ENCODE results near the gene NKAPL. TPM values are rescaled to one million over a fixed set of nuclear protein-coding genes. Genes with fewer than 3 reads are reported as not detected.

Gene NKAPL
- polyA plus RNA-seq, 1 donor (not counting 4 experiments of a cell fraction or from before 2014, with no cell fraction given) = 0.35 TPM

GRCh38 chr6:28266563-28266961 is 7.5 kb downstream of the NKAPL start:
- dilution Hi-C loops (cut with MboI; ENCODE audit: extremely low pct_ligation_motif_present, low sequenced_read_pairs) = no loop called here
- H3K9ac ChIP-seq (ENCODE audit: control insufficient read depth, extremely low read depth, insufficient read depth, low read length) = peak overlapping the region; percentile 84
- peak overlapping the region; percentile 94 for H2AFZ ChIP-seq (ENCODE audit: control insufficient read depth, low read length)
- peak overlapping the region; percentile 71 to 85 (median 84) for H3K4me3 ChIP-seq (ENCODE audit: control insufficient read depth in 2 of 3, extremely low read depth in 1 of 3, insufficient read depth in 2 of 3, low read depth in 1 of 3, low read length in 3 of 3)
- peak overlapping the region; percentile 95 for H3K4me2 ChIP-seq (ENCODE audit: control insufficient read depth, extremely low read depth, insufficient read depth, low read depth, low read length)
- H4K20me1 ChIP-seq (ENCODE audit: control insufficient read depth, extremely low read depth, insufficient read depth, low read length) = no peaks in the 10 kb centered on the region
- no peak for TF ChIP-seq EZH2 (IDR thresholded peaks at IDR 0.05; ENCODE audit: low read length)
- TF ChIP-seq, protein P1, sequence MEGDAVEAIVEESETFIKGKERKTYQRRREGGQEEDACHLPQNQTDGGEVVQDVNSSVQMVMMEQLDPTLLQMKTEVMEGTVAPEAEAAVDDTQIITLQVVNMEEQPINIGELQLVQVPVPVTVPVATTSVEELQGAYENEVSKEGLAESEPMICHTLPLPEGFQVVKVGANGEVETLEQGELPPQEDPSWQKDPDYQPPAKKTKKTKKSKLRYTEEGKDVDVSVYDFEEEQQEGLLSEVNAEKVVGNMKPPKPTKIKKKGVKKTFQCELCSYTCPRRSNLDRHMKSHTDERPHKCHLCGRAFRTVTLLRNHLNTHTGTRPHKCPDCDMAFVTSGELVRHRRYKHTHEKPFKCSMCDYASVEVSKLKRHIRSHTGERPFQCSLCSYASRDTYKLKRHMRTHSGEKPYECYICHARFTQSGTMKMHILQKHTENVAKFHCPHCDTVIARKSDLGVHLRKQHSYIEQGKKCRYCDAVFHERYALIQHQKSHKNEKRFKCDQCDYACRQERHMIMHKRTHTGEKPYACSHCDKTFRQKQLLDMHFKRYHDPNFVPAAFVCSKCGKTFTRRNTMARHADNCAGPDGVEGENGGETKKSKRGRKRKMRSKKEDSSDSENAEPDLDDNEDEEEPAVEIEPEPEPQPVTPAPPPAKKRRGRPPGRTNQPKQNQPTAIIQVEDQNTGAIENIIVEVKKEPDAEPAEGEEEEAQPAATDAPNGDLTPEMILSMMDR (optimal IDR thresholded peaks at IDR 0.05 in 1 of 3, IDR thresholded peaks at IDR 0.05 in 1 of 3, conservative IDR thresholded peaks at IDR 0.05 in 1 of 3; ENCODE audit: extremely low read depth in 1 of 3, insufficient read depth in 2 of 3, low read length in 3 of 3) = no peak
- peaks cover 9% of the 10 kb centered on the region for H3K79me2 ChIP-seq (ENCODE audit: control insufficient read depth, insufficient read depth, low read length)
- no peak for FAIRE-seq
- H3K4me1 ChIP-seq (ENCODE audit: control insufficient read depth, extremely low read depth, insufficient read depth, low read length) = peaks cover 9% of the 10 kb centered on the region
- H3K36me3 ChIP-seq (ENCODE audit: control insufficient read depth in 2 of 2, extremely low read depth in 1 of 2, insufficient read depth in 2 of 2, low read length in 2 of 2) = peaks cover 0 to 4% of the 10 kb centered on the region in 2 experiments
- no peaks in the 10 kb centered on the region for H3K27me3 ChIP-seq (ENCODE audit: control insufficient read depth, extremely low read depth, insufficient read depth, low read length)
- DNase-seq (ENCODE audit: low read depth, low spot score) = no peak
- no peaks in the 10 kb centered on the region for H3K9me1 ChIP-seq (ENCODE audit: control insufficient read depth, extremely low read depth, insufficient read depth, low read length)
- no peaks in the 10 kb centered on the region for H3K9me3 ChIP-seq (ENCODE audit: control insufficient read depth, low read depth, low read length)
- peak overlapping the region; percentile 72 for H3K27ac ChIP-seq (ENCODE audit: control insufficient read depth, insufficient read depth, low read length)

GRCh38 chr6:28266962-28267694 is 8.0 kb downstream of the NKAPL start, which contains the start of gene ZSCAN26:
Gene ZSCAN26, plus strand, starts transcription at chr6:28267143. Its CDS starts 4,777 bp downstream, at chr6:28271920.
- H3K27me3 ChIP-seq (ENCODE audit: control insufficient read depth, extremely low read depth, insufficient read depth, low read length) = no peaks in the 10 kb centered on the region
- H3K4me3 ChIP-seq (ENCODE audit: control insufficient read depth in 2 of 3, extremely low read depth in 1 of 3, insufficient read depth in 2 of 3, low read depth in 1 of 3, low read length in 3 of 3) = peak within 1 kb of the TSS; percentile 71 to 85 (median 84)
- H3K27ac ChIP-seq (ENCODE audit: control insufficient read depth, insufficient read depth, low read length) = peak within 1 kb of the TSS; percentile 72
- no peaks in the 10 kb centered on the region for H4K20me1 ChIP-seq (ENCODE audit: control insufficient read depth, extremely low read depth, insufficient read depth, low read length)
- peaks cover 9% of the 10 kb centered on the region for H3K79me2 ChIP-seq (ENCODE audit: control insufficient read depth, insufficient read depth, low read length)
- peak; percentile 54 for DNase-seq (ENCODE audit: low read depth, low spot score)
- H3K4me2 ChIP-seq (ENCODE audit: control insufficient read depth, extremely low read depth, insufficient read depth, low read depth, low read length) = peak within 1 kb of the TSS; percentile 95
- FAIRE-seq = peak; percentile 78
- TF ChIP-seq, protein P1 (optimal IDR thresholded peaks at IDR 0.05 in 1 of 3, IDR thresholded peaks at IDR 0.05 in 1 of 3, conservative IDR thresholded peaks at IDR 0.05 in 1 of 3; ENCODE audit: extremely low read depth in 1 of 3, insufficient read depth in 2 of 3, low read length in 3 of 3) = no peak
- TF ChIP-seq EZH2 (IDR thresholded peaks at IDR 0.05; ENCODE audit: low read length) = no peak
- peaks cover 9% of the 10 kb centered on the region for H3K4me1 ChIP-seq (ENCODE audit: control insufficient read depth, extremely low read depth, insufficient read depth, low read length)
- H3K9me1 ChIP-seq (ENCODE audit: control insufficient read depth, extremely low read depth, insufficient read depth, low read length) = no peaks in the 10 kb centered on the region
- H3K9me3 ChIP-seq (ENCODE audit: control insufficient read depth, low read depth, low read length) = no peaks in the 10 kb centered on the region
- dilution Hi-C loops (cut with MboI; ENCODE audit: extremely low pct_ligation_motif_present, low sequenced_read_pairs) = no loop called here
- H3K36me3 ChIP-seq (ENCODE audit: control insufficient read depth in 2 of 2, extremely low read depth in 1 of 2, insufficient read depth in 2 of 2, low read length in 2 of 2) = peaks cover 2 to 8% of the 10 kb centered on the region in 2 experiments
- H3K9ac ChIP-seq (ENCODE audit: control insufficient read depth, extremely low read depth, insufficient read depth, low read length) = peak within 1 kb of the TSS; percentile 84
- peak within 1 kb of the TSS; percentile 94 for H2AFZ ChIP-seq (ENCODE audit: control insufficient read depth, low read length)
